ENCODE data around the gene HDDC3. TPM values are rescaled to one million over a fixed set of nuclear protein-coding genes. Genes with fewer than 3 reads are reported as not detected.
"Not testable (repeated sequence)": the region's sequence is repeated elsewhere in the genome, so short reads cannot be mapped to it uniquely, and the experiment has no call there.

The HDDC3 gene
- total and polyA plus RNA-seq, 2 experiments from 2014 or later, result 9.7 to 11.1 TPM

- TF ChIP-seq EZH2 (IDR thresholded peaks at IDR 0.05; ENCODE audit: insufficient read depth, poor library complexity, severe bottlenecking), result no peak
- TF ChIP-seq EZH2phosphoT487 (IDR thresholded peaks at IDR 0.05; ENCODE audit: insufficient read depth, low read depth), result no peak
- Histone ChIP-seq H3K4me3 (no peak overlapping the region), H3K27ac (no peak overlapping the region), H3F3A (ENCODE audit: insufficient read depth) (peaks cover 2% of the 10 kb centered on the region; the same call in 1 of the 2 replicates), H3K27me3 (replicated peaks; ENCODE audit: insufficient read depth) (no peaks in the 10 kb centered on the region), H3K79me2 (ENCODE audit: insufficient read depth) (no peaks in the 10 kb centered on the region), H2AFZ (no peak overlapping the region), H3K4me2 (ENCODE audit: unreplicated experiment) (no peak overlapping the region), H3K9me3 (ENCODE audit: low read depth) (no peaks in the 10 kb centered on the region), H3K9me2 (ENCODE audit: insufficient read depth) (no peaks in the 10 kb centered on the region), H3K9ac (no peak overlapping the region), H3K4me1 (ENCODE audit: insufficient read depth) (peaks cover 2% of the 10 kb centered on the region; the same call in 1 of the 2 replicates), H4K20me1 (ENCODE audit: insufficient read depth) (no peaks in the 10 kb centered on the region), H3K36me3 (ENCODE audit: low read depth) (no peaks in the 10 kb centered on the region)
- no peak for DNase-seq
- WGBS, 2 experiments (ENCODE audit: low coverage in 1 of 2, low lambda C conversion rate in 2 of 2, missing lambda C conversion rate in 2 of 2), result 77 to 84% methylated on average over 5 of the region's 5 CpGs
- in situ Hi-C loops (cut with MboI), result no loop called here
Observed at GRCh38 chr15:90924375-90924774, 8.0 kb downstream of the HDDC3 start.

GRCh38 chr15:90922712-90923322 is 9.5 kb downstream of the HDDC3 start:
- H3K9me3 ChIP-seq (ENCODE audit: low read depth); in situ Hi-C loops (cut with MboI); H3K79me2 ChIP-seq (ENCODE audit: insufficient read depth); H3K27ac ChIP-seq; H2AFZ ChIP-seq; H3K27me3 ChIP-seq (replicated peaks; ENCODE audit: insufficient read depth); H3K9ac ChIP-seq; H3F3A ChIP-seq (ENCODE audit: insufficient read depth); H3K4me3 ChIP-seq; H3K36me3 ChIP-seq (ENCODE audit: low read depth); H3K9me2 ChIP-seq (ENCODE audit: insufficient read depth); H3K4me1 ChIP-seq (ENCODE audit: insufficient read depth); H4K20me1 ChIP-seq (ENCODE audit: insufficient read depth); H3K4me2 ChIP-seq (ENCODE audit: unreplicated experiment); DNase-seq: not testable (repeated sequence)
- 88 to 90% methylated on average over 7 of the region's 7 CpGs for WGBS, 2 experiments (ENCODE audit: low coverage in 1 of 2, low lambda C conversion rate in 2 of 2, missing lambda C conversion rate in 2 of 2)

GRCh38 chr15:90921887-90922286 is 10.5 kb downstream of the HDDC3 start:
- H3K9me3 ChIP-seq (ENCODE audit: low read depth), result no peaks in the 10 kb centered on the region
- DNase-seq, result no peak
- no peaks in the 10 kb centered on the region for H3K27me3 ChIP-seq (replicated peaks; ENCODE audit: insufficient read depth)
- WGBS, 2 experiments (ENCODE audit: low coverage in 1 of 2, low lambda C conversion rate in 2 of 2, missing lambda C conversion rate in 2 of 2), result 95 to 96% methylated on average over 4 of the region's 4 CpGs
- no peaks in the 10 kb centered on the region for H3K4me1 ChIP-seq (ENCODE audit: insufficient read depth)
- no peaks in the 10 kb centered on the region for H4K20me1 ChIP-seq (ENCODE audit: insufficient read depth)
- no peak overlapping the region for H2AFZ ChIP-seq
- no peak overlapping the region for H3K27ac ChIP-seq
- H3K4me3 ChIP-seq, result no peak overlapping the region
- TF ChIP-seq EZH2 (IDR thresholded peaks at IDR 0.05; ENCODE audit: insufficient read depth, poor library complexity, severe bottlenecking) (no peak), EZH2phosphoT487 (IDR thresholded peaks at IDR 0.05; ENCODE audit: insufficient read depth, low read depth) (no peak)
- no peak overlapping the region for H3K4me2 ChIP-seq (ENCODE audit: unreplicated experiment)
- H3K9ac ChIP-seq, result no peak overlapping the region
- H3F3A ChIP-seq (ENCODE audit: insufficient read depth), result no peaks in the 10 kb centered on the region
- no peaks in the 10 kb centered on the region for H3K36me3 ChIP-seq (ENCODE audit: low read depth)
- in situ Hi-C loops (cut with MboI), result no loop called here
- no peaks in the 10 kb centered on the region for H3K79me2 ChIP-seq (ENCODE audit: insufficient read depth)
- H3K9me2 ChIP-seq (ENCODE audit: insufficient read depth), result no peaks in the 10 kb centered on the region

- no peaks in the 10 kb centered on the region for H3K36me3 ChIP-seq (ENCODE audit: low read depth)
- no peak overlapping the region for H3K4me3 ChIP-seq
- no peaks in the 10 kb centered on the region for H3F3A ChIP-seq (ENCODE audit: insufficient read depth)
- no peak overlapping the region for H3K9ac ChIP-seq
- no peaks in the 10 kb centered on the region for H3K27me3 ChIP-seq (replicated peaks; ENCODE audit: insufficient read depth)
- H3K9me3 ChIP-seq (ENCODE audit: low read depth), result no peaks in the 10 kb centered on the region
- no peak overlapping the region for H3K27ac ChIP-seq
- no peaks in the 10 kb centered on the region for H3K9me2 ChIP-seq (ENCODE audit: insufficient read depth)
- H3K4me1 ChIP-seq (ENCODE audit: insufficient read depth), result no peaks in the 10 kb centered on the region
- WGBS, 2 experiments (ENCODE audit: low coverage in 1 of 2, low lambda C conversion rate in 2 of 2, missing lambda C conversion rate in 2 of 2), result 92 to 97% methylated on average over 6 of the region's 6 CpGs
- no peak overlapping the region for H2AFZ ChIP-seq
- no peaks in the 10 kb centered on the region for H3K79me2 ChIP-seq (ENCODE audit: insufficient read depth)
- no peak for TF ChIP-seq EZH2 (IDR thresholded peaks at IDR 0.05; ENCODE audit: insufficient read depth, poor library complexity, severe bottlenecking)
- TF ChIP-seq EZH2phosphoT487 (IDR thresholded peaks at IDR 0.05; ENCODE audit: insufficient read depth, low read depth), result no peak
- DNase-seq, result no peak
- H3K4me2 ChIP-seq (ENCODE audit: unreplicated experiment), result no peak overlapping the region
- in situ Hi-C loops (cut with MboI), result no loop called here
- no peaks in the 10 kb centered on the region for H4K20me1 ChIP-seq (ENCODE audit: insufficient read depth)
Observed at GRCh38 chr15:90918835-90919234, 13.5 kb downstream of the HDDC3 start.
